GM19324 (cell line): ENCODE measurements around the gene CWC27.
"Not testable (repeated sequence)": the region's sequence is repeated elsewhere in the genome, so short reads cannot be mapped to it uniquely, and the experiment has no call there.

Experiments
- ATAC-seq: cut with Tn5 transposase; IDR thresholded peaks from one replicate; pipeline ENCODE4 v1.9.1; 2021; ENCODE audit warnings: mild to moderate bottlenecking, moderate library complexity; ENCODE audit not compliant: unreplicated experiment, low FRiP score

The CWC27 gene

GRCh38 chr5:64786372-64786771 is 17.6 kb downstream of the CWC27 start:
- ATAC-seq = no peak

GRCh38 chr5:64788156-64788555 is 19.4 kb downstream of the CWC27 start:
- ATAC-seq = no peak

- no peak for ATAC-seq
Measured at GRCh38 chr5:64789457-64789856, 20.7 kb downstream of the CWC27 start.

GRCh38 chr5:64790210-64790609 is 21.5 kb downstream of the CWC27 start:
- no peak for ATAC-seq

GRCh38 chr5:64792469-64792868 is 23.7 kb downstream of the CWC27 start:
- no peak for ATAC-seq

- no peak for ATAC-seq
Measured at GRCh38 chr5:64794053-64794770, 25.5 kb downstream of the CWC27 start.

- ATAC-seq = no peak
Measured at GRCh38 chr5:64796301-64796700, 27.6 kb downstream of the CWC27 start.

GRCh38 chr5:64800926-64801325 is 32.2 kb downstream of the CWC27 start:
- ATAC-seq = no peak

GRCh38 chr5:64806537-64806936 is 37.8 kb downstream of the CWC27 start:
- ATAC-seq = no peak

- ATAC-seq = no peak
Measured at GRCh38 chr5:64807520-64807919, 38.8 kb downstream of the CWC27 start.

GRCh38 chr5:64811050-64811640 is 42.4 kb downstream of the CWC27 start:
- ATAC-seq = no peak

GRCh38 chr5:64814073-64814472 is 45.3 kb downstream of the CWC27 start:
- peak; percentile 81 for ATAC-seq

- no peak for ATAC-seq
Measured at GRCh38 chr5:64818245-64818644, 49.5 kb downstream of the CWC27 start.

- ATAC-seq = not testable (repeated sequence)
Measured at GRCh38 chr5:64819345-64819744, 50.6 kb downstream of the CWC27 start.

- no peak for ATAC-seq
Measured at GRCh38 chr5:64822320-64822719, 53.6 kb downstream of the CWC27 start.

GRCh38 chr5:64826541-64826940 is 57.8 kb downstream of the CWC27 start:
- ATAC-seq = no peak

- no peak for ATAC-seq
Measured at GRCh38 chr5:64827703-64828102, 59.0 kb downstream of the CWC27 start.

GRCh38 chr5:64830650-64831049 is 61.9 kb downstream of the CWC27 start:
- ATAC-seq = not testable (repeated sequence)

GRCh38 chr5:64831996-64832395 is 63.3 kb downstream of the CWC27 start:
- no peak for ATAC-seq

- no peak for ATAC-seq
Measured at GRCh38 chr5:64834037-64834436, 65.3 kb downstream of the CWC27 start.

- no peak for ATAC-seq
Measured at GRCh38 chr5:64834611-64835010, 65.9 kb downstream of the CWC27 start.

GRCh38 chr5:64835266-64835665 is 66.5 kb downstream of the CWC27 start:
- ATAC-seq = no peak
